T-helper 22 cell (primary cell): Measurements from ENCODE around the gene TEDC1.
A peak's percentile ranks its signal among the peaks of the same experiment; 100 is the strongest.

Experiments
- DNase-seq: peaks from one replicate; pipeline ENCODE4 v3.0.0-alpha.2; 2020; ENCODE audit warnings: low read depth

The TEDC1 gene

GRCh38 chr14:105484069-105484996, 6.7 kb upstream of the TEDC1 start:
- peak; percentile 48 for DNase-seq

DNA sequence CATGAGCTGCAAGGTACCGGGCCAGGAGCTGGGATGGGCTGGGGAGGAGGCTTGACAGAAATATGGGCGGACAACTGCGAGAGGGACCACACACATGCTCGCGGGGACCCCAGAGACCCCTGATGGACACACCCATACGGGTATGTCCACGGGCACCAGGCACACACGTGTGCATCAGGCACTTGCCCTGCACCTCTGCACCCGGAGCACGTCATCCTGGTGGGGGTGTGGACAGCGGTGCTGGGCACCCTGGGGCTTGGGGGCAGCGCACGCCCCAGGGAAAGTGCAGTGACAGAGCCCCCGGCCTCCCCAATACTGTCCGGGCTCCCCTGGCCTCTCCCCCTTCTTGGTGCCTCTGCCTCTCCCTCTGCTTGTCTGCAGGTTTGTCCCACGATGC, 6.1 kb upstream of the TEDC1 start:
- no peak for DNase-seq

- peak; percentile 65 for DNase-seq
These were observed 5.3 kb upstream of the TEDC1 start for GRCh38 chr14:105485739-105486162.

DNA sequence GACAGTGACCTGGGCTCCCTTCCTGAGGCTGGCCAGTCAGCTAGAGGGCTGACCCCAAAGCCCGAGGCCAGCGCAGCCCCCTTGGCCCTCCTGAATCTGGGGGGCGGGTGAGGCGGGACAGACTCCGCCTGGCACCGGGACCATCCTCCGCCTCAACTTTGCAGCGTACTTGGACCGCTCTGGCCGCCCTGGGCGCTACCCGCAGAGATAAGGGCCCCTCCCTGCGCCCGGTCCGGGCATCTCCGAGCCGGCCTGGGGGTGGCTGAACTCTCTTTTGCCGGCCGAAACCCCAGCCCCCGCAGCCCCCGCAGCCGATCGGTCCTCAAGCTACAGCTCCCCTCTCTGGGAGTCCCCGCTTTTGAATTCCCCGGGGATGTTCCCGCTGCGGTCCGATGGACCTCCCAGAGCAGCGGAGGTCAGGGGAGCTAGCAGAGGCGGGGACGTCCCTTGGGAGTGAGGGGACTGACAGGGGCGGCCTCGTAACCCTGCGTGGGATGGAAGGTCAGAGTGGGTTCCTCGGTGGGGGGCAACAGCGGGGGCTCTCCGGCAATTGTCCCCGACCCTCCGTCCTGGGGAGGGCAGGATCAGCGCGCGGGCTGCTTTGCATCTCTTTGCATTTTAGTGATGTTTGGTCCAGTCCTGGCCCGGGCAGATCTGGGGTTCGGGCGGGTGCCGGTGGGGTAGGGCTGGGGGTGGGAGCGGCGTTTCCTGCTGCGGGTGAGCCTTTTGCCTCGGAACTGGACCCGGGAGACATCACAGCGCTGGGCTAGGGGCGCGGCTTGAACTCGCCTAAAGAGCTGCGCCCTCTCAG, 4.7 kb upstream of the TEDC1 start, which contains the start of gene CRIP1:
Gene CRIP1, plus strand, starts transcription at position 724 of the 811 bp plus-strand sequence. CDS start 374 bp downstream, outside the sequence.
- no peak for DNase-seq

GRCh38 chr14:105486974-105487448, 4.0 kb upstream of the TEDC1 start:
- peak; percentile 51 for DNase-seq

DNA sequence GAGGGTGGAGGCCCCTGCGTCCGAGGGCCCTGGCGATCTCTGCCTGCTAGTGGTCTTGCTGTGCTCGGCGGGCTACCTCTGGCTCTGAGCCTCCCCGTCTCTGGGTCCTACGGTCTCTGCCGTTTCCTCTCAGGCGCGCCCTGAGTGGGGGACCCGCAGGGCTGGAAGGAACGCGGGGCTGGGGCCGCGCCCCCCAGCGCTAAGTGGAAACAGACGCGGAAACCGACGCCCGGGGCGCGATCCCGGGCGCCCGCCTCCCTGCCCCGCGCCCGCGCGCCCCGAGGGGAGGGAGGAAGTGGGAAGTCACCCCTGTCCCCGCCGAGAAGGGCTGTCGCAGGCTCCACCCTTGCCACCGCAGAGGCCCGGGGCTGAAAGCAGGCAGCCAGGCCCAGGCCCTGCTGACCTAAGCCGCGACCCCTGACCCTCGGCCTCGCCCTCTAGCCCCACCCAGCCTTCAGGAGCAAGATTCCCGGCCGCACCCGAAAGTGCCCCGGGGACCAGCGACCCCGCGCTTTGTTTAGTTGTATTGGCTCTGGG, 3.5 kb upstream of the TEDC1 start:
- DNase-seq, result peak; percentile 66

GRCh38 chr14:105487986-105488777, 2.9 kb upstream of the TEDC1 start:
- DNase-seq, result no peak

DNA sequence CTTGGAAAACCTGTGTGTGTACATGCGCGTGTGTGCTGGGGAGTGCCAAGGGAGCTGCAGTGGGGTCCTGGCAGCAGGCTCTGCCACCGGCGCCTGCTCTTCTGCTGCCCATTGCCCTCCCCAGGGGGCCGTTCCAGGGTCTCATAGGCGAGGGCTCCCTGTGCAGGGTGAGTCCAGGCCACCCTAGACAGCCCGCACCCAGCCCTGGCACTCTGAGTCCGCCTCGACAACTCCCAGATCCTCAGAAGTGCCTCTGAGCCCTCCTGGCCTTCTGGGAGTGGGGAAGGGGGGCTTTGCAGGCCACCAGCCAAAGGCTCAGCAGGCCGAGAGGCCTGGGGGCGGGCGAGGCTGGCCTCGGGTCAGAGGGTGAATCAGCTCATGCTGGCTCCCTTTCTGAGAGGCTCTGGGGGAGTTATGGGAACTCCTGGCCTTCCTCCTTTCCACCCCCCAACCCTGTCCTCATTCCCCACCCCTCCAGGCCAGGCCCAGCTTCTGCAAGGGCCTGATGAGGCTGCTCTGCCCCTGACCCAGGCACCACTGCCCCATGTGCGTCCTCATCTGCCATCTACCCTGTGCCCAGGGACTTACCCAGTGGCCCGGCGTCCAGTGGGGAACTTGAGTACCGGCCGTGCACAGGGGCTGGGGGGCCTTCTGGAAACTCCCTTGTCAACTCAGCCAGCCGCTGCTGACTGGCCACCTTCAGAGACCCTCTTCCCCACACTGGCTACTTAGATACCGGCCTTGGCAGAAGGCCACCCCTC, 2.1 kb upstream of the TEDC1 start:
- no peak for DNase-seq

DNA sequence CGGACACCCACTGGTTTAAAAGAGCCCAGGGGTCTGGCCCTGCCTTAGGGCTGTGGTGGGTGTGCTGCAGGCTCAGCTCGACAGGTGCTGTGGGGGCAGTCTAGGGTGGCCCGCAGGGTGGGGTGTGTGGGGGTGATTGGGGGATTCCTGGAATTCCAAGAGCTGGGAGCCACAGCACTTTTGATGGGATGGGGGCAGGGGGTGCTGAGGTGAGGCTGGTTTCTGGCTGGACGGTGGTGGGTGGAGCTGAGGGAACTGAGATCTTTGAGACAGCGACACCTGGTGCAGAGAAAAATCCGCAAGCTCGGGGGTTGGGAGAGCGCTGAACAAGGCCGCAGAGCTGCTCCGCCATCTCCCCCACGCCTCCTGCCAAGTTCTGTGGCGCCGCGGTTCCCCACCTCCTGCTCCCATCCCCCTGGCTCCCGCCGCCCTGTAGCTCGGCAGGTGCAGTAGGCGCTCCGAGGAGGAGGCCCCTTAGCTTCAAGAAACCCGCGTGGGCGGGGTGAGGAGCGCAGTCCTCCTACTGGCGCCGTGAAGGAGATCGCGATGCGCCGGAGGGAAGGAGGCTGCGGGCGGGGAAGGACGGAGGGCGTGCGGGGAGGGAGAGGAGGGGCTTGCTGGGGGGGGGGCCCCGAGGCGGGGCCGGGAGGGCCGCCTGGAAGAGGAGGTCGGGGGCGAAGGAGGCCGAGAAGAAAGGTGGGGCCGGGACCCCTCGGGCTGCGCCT, 1.3 kb upstream of the TEDC1 start:
- peak; percentile 88 for DNase-seq

DNA sequence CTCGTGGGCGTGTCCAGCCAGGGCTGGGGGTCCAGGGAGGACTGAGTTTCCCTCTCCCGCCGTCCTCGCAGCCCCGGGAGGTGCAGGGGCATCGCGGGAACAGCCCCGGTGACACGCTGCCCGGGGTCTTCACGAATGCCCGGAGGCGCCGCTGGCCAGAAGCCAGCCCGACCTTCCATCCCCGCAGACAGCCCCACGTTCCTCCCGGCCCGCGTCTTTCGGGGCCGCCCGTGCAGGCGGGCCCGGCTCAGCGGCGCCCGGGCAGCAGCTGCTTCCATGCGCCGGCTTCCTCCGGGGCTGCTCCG, 827 bp upstream of the TEDC1 start:
- no peak for DNase-seq

DNA sequence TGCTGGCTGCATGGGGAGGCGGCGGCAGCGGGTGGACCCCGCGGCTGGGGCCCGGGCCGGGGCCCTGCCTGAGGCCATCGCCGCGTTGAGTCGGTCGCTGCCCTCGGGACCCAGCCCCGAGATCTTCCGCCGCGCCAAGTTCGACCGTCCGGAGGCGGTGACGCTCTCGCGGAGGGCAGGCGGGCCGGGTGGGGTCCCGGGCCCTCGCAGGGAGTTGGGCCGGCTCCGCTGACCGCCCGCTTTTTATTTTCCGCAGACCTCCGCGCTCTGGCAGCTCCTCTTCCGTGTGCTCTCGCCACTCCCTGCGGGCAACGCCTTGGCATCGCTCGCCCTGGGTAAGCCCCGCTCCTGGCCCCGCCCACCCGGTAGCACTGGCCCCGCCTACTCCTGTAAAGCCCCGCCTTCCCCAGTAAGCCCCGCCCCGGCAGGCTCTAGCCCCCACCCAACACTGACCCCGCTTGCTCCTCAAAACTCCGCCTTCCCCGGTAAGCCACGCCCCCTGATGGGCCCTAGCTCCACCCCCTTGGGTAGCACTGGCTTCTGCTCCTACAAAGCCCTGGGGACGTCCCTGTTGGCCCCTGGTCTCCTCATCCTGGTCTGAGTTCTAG, 424 bp downstream of the TEDC1 start:
- peak; percentile 78 for DNase-seq

GRCh38 chr14:105492031-105492970, 1.3 kb downstream of the TEDC1 start:
- DNase-seq, result no peak

GRCh38 chr14:105492971-105493871, 2.2 kb downstream of the TEDC1 start:
- no peak for DNase-seq

GRCh38 chr14:105493921-105494605, 3.0 kb downstream of the TEDC1 start:
- no peak for DNase-seq

DNA sequence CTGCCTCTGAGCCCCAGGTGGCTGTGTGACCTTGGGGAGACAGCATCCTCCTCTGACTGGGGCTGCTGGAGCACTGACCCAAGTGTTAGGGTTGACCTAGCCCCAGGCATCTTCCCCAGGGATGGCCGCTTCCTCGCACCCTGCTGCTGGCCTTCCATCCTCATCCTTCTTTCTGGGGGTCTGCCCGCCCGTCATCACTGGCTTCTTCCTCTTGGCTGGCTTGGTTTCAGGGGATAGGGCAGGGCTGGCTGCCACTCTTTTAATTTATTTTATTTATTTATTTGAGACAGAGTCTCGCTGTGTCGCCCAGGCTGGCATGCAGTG, 3.5 kb downstream of the TEDC1 start:
- DNase-seq, result no peak

GRCh38 chr14:105495101-105495989, 4.3 kb downstream of the TEDC1 start:
- DNase-seq, result no peak
